GM23338 (cell line): ENCODE data around the gene PDSS1. TPM values are rescaled to one million over a fixed set of nuclear protein-coding genes. Genes with fewer than 3 reads are reported as not detected.
"Not testable (repeated sequence)": the region's sequence is repeated elsewhere in the genome, so short reads cannot be mapped to it uniquely, and the experiment has no call there.

Source experiments
- ATAC-seq: fragments of 200-7000 bp; cut with Tn5 transposase; 3 replicates; pipeline ENCODE4 v1.9.1; 2020
- DNase-seq: peaks from one replicate; pipeline ENCODE4 v3.0.0-alpha.2; 2015; ENCODE audit warnings: low spot score
- H2AFZ ChIP-seq: fragments of 200-600 bp; sonication (generic); 2 replicates; pipeline ENCODE4 v1.8.0; 2016; ENCODE audit warnings: antibody characterized with exemption, mild to moderate bottlenecking, moderate library complexity
- H3F3A ChIP-seq: fragments of 200-600 bp; sonication (generic); replicated peaks from 2 replicates; pipeline ENCODE4 v1.8.0; 2017; ENCODE audit warnings: antibody characterized with exemption, mixed run types, low read depth
- H3K27ac ChIP-seq: fragments of 200-600 bp; sonication (generic); 2 replicates; pipeline ENCODE4 v1.6.1; 2016; ENCODE audit warnings: low read depth
- H3K27me3 ChIP-seq: fragments of 200-600 bp; sonication (generic); 2 replicates; pipeline ENCODE4 v1.8.0; 2016; ENCODE audit warnings: mild to moderate bottlenecking, mixed run types, moderate library complexity; ENCODE audit not compliant: insufficient read depth
- H3K36me3 ChIP-seq: fragments of 200-600 bp; sonication (generic); 2 replicates; pipeline ENCODE4 v1.8.0; 2016; ENCODE audit warnings: mild to moderate bottlenecking; ENCODE audit not compliant: insufficient read depth
- H3K4me1 ChIP-seq: fragments of 200-600 bp; sonication (generic); 2 replicates; pipeline ENCODE4 v1.8.0; 2016; ENCODE audit warnings: mild to moderate bottlenecking, moderate library complexity; ENCODE audit not compliant: insufficient read depth
- H3K4me2 ChIP-seq: fragments of 200-600 bp; sonication (generic); 2 replicates; pipeline ENCODE4 v1.7.1; 2017; ENCODE audit warnings: mixed run types
- H3K4me3 ChIP-seq: fragments of 200-600 bp; sonication (generic); 2 replicates; pipeline ENCODE4 v1.6.1; 2016; ENCODE audit warnings: mixed run types
- H3K79me2 ChIP-seq: fragments of 200-600 bp; sonication (generic); replicated peaks from 2 replicates; pipeline ENCODE4 v1.8.0; 2017; ENCODE audit warnings: mild to moderate bottlenecking; ENCODE audit not compliant: insufficient read depth
- H3K9me2 ChIP-seq: fragments of 200-600 bp; sonication (generic); 2 replicates; pipeline ENCODE4 v1.8.0; 2017; ENCODE audit not compliant: insufficient read depth
- H4K20me1 ChIP-seq: fragments of 200-600 bp; sonication (generic); replicated peaks from 2 replicates; pipeline ENCODE4 v1.8.0; 2017; ENCODE audit warnings: mild to moderate bottlenecking; ENCODE audit not compliant: insufficient read depth
- H3K27ac Mint-ChIP-seq: 2 replicates; pipeline ENCODE4 v1.8.0; 2020; ENCODE audit warnings: inconsistent platforms, mild to moderate bottlenecking, moderate library complexity, mixed read lengths
- H3K27me3 Mint-ChIP-seq: 3 replicates; pipeline ENCODE4 v1.8.0; 2022; ENCODE audit warnings: low read depth, mild to moderate bottlenecking, moderate library complexity, mixed read lengths, inconsistent platforms; ENCODE audit not compliant: insufficient read depth, poor library complexity
- H3K36me3 Mint-ChIP-seq: 3 replicates; pipeline ENCODE4 v1.8.0; 2021; ENCODE audit warnings: low read depth, mild to moderate bottlenecking, inconsistent platforms, moderate library complexity, mixed read lengths
- H3K4me1 Mint-ChIP-seq: 3 replicates; pipeline ENCODE4 v1.8.0; 2020; ENCODE audit warnings: mild to moderate bottlenecking, inconsistent platforms, mixed read lengths
- H3K4me3 Mint-ChIP-seq: 3 replicates; pipeline ENCODE4 v1.8.0; 2021; ENCODE audit warnings: moderate library complexity, mild to moderate bottlenecking, inconsistent platforms, mixed read lengths
- H3K9me3 Mint-ChIP-seq: 3 replicates; pipeline ENCODE4 v1.8.0; 2020; ENCODE audit warnings: moderate library complexity, mild to moderate bottlenecking, inconsistent platforms, mixed read lengths
- CREB1 ChIP-seq: fragments of 250-450 bp; sonication (Bioruptor Pico); IDR thresholded peaks from 2 replicates; pipeline ENCODE4 v1.5.0; 2020; ENCODE audit warnings: low read depth, mild to moderate bottlenecking, moderate library complexity
- EZH2 ChIP-seq: fragments of 200-600 bp; sonication (generic); IDR thresholded peaks from one replicate; pipeline ENCODE4 v1.8.0; 2017; ENCODE audit warnings: antibody characterized with exemption, mild to moderate bottlenecking, low read depth; ENCODE audit not compliant: unreplicated experiment
- JUNB ChIP-seq: IDR thresholded peaks from one replicate; pipeline ENCODE4 v1.6.1; 2016; ENCODE audit warnings: antibody characterized with exemption; ENCODE audit not compliant: unreplicated experiment
- NANOG ChIP-seq: IDR thresholded peaks from 2 replicates; pipeline ENCODE4 v1.6.1; 2016; ENCODE audit warnings: antibody characterized with exemption, borderline replicate concordance
- STAT1 ChIP-seq: IDR thresholded peaks from one replicate; pipeline ENCODE4 v1.6.1; 2016; ENCODE audit warnings: antibody characterized with exemption; ENCODE audit not compliant: unreplicated experiment
- polyA plus RNA-seq: library from polyadenylated mRNA; unstranded; fragments of >200 nt; fragmentation: Nextera tagmentation; extraction: Ambion mirVana; gene quantifications from 2 replicates; pipeline ENCODE4 v1.2.1, GENCODE V29; 2016
- total RNA-seq: library from RNA; depleted of rRNA; stranded (reverse); fragments of >200 nt; shearing (Covaris generic); gene quantifications from 2 replicates; pipeline ENCODE4 v1.2.3, GENCODE V29; 2014

Gene PDSS1
- total and polyA plus RNA-seq, 2 experiments from 2014 or later: 21.5 to 26.2 TPM

DNA sequence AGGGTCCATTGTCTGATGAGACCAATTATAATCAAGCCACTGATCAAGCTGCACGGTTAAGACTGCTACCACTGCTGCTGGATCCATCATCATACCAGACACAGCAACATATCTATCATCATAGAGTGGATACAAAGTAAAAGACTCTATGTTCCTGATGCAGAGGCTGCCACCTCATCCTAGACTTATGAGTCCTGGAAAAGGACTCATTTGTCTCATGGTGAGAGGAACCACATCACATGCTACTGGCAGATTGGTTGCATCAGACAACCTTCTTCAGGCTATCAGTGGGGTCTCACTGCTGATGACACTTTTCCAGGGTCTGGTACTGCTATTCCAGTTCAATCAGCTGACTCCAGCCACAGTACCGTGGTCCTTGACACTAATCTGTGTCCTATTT lies 84.3 kb downstream of the PDSS1 start:
- H3K27ac ChIP-seq: peak overlapping the region; percentile 75
- Mint-ChIP-seq H3K4me1 (peaks cover 35% of the 10 kb centered on the region), H3K27me3 (peaks cover 3% of the 10 kb centered on the region), H3K4me3 (no peak overlapping the region), H3K27ac (peak overlapping the region; percentile 77; the same call in 1 of the 2 replicates), H3K36me3 (no peaks in the 10 kb centered on the region), H3K9me3 (no peaks in the 10 kb centered on the region)
- H3K4me3 ChIP-seq: no peak overlapping the region
- ATAC-seq (no peak), DNase-seq (no peak)
- no peaks in the 10 kb centered on the region for H3K36me3 ChIP-seq
- 0 out of 2 replicates have a peak, but pooled peaks cover 4% of the 10 kb centered on the region for H3K9me2 ChIP-seq
- peak overlapping the region; percentile 68 for H3K4me2 ChIP-seq
- H4K20me1 ChIP-seq: no peaks in the 10 kb centered on the region; the same call in 1 of the 2 replicates
- H3K79me2 ChIP-seq: peaks cover 90% of the 10 kb centered on the region
- peaks cover 31% of the 10 kb centered on the region for H3K4me1 ChIP-seq
- H3F3A ChIP-seq: no peaks in the 10 kb centered on the region
- no peak for TF ChIP-seq EZH2
- TF ChIP-seq NANOG: no peak
- no peak for TF ChIP-seq STAT1
- TF ChIP-seq CREB1 (CRISPR knock-in tag): no peak
- H2AFZ ChIP-seq: no peak overlapping the region
- H3K27me3 ChIP-seq: no peaks in the 10 kb centered on the region

DNA sequence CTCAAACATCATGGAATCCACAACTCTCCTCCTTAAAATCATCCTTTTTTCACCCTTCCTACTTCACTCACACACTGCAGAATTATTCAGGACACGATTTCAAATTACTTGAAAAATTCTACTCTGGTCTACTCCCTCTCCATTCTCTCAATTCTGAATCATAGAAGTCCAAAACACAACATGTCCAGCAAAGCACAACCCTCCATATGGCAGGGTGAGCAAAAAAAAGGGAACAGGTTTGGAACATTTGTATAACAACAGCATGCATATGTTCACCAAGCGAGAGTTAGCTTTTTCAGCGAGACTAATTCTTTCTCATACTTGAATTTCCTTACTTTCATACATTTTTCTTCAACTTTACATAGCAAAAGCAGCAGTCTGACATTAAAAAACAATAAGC lies 89.9 kb downstream of the PDSS1 start:
- DNase-seq (no peak), ATAC-seq (no peak)
- no peaks in the 10 kb centered on the region for H3K27me3 ChIP-seq
- H3K27ac ChIP-seq: no peak overlapping the region
- Mint-ChIP-seq H3K9me3 (peaks cover 5% of the 10 kb centered on the region; the same call in 1 of the 3 replicates), H3K36me3 (peaks cover 5% of the 10 kb centered on the region; the same call in 2 of the 3 replicates), H3K27ac (no peak overlapping the region), H3K4me3 (no peak overlapping the region), H3K27me3 (no peaks in the 10 kb centered on the region), H3K4me1 (peaks cover 17% of the 10 kb centered on the region)
- TF ChIP-seq JUNB: no peak
- no peaks in the 10 kb centered on the region for H3F3A ChIP-seq
- peaks cover 92% of the 10 kb centered on the region for H3K79me2 ChIP-seq
- no peak overlapping the region for H2AFZ ChIP-seq
- H3K9me2 ChIP-seq: 0 out of 2 replicates have a peak, but pooled peaks cover 3% of the 10 kb centered on the region
- no peak overlapping the region for H3K4me3 ChIP-seq
- no peaks in the 10 kb centered on the region; the same call in none of the 2 replicates for H4K20me1 ChIP-seq
- no peaks in the 10 kb centered on the region for H3K36me3 ChIP-seq
- H3K4me2 ChIP-seq: no peak overlapping the region
- peaks cover 4% of the 10 kb centered on the region; the same call in 1 of the 2 replicates for H3K4me1 ChIP-seq

DNA sequence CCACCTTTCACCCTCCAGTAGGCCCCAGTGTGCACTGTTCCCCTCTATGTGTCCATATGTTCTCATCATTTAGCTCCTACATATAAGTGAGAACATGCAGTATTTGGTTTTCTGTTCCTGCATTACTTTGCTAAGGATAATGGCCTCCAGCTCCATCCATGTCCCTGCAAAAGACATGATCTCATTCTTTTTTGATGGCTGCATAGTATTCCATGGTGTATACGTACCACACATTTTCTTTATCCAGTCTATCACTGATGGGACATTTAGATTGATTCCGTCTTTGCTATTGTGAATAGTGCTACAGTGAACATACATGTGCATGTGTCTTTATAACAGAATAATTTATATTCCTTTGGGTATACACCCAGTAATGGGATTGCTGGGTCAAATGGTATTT lies 92.3 kb downstream of the PDSS1 start:
- H3K36me3 Mint-ChIP-seq, H3K36me3 ChIP-seq, H3K27me3 ChIP-seq, DNase-seq, H3K4me3 Mint-ChIP-seq, H3K27ac Mint-ChIP-seq, H3K27me3 Mint-ChIP-seq, H3K4me1 ChIP-seq, H3K9me2 ChIP-seq, H3K9me3 Mint-ChIP-seq, H3K4me3 ChIP-seq, H3K4me2 ChIP-seq, H4K20me1 ChIP-seq, H3K27ac ChIP-seq, H2AFZ ChIP-seq, H3F3A ChIP-seq, ATAC-seq: not testable (repeated sequence)
- peaks cover 11% of the 10 kb centered on the region for H3K4me1 Mint-ChIP-seq
- peaks cover 90% of the 10 kb centered on the region for H3K79me2 ChIP-seq
